ENCODE results near the gene TFAP2C.

- TF ChIP-seq CTCF (conservative IDR thresholded peaks at IDR 0.05) (no peak), EZH2 (IDR thresholded peaks at IDR 0.05; ENCODE audit: low read depth) (no peak)
Measured at GRCh38 chr20:56683077-56683865, 54.2 kb downstream of the TFAP2C start.
